ENCODE measurements around the gene ZIC2.

DNA sequence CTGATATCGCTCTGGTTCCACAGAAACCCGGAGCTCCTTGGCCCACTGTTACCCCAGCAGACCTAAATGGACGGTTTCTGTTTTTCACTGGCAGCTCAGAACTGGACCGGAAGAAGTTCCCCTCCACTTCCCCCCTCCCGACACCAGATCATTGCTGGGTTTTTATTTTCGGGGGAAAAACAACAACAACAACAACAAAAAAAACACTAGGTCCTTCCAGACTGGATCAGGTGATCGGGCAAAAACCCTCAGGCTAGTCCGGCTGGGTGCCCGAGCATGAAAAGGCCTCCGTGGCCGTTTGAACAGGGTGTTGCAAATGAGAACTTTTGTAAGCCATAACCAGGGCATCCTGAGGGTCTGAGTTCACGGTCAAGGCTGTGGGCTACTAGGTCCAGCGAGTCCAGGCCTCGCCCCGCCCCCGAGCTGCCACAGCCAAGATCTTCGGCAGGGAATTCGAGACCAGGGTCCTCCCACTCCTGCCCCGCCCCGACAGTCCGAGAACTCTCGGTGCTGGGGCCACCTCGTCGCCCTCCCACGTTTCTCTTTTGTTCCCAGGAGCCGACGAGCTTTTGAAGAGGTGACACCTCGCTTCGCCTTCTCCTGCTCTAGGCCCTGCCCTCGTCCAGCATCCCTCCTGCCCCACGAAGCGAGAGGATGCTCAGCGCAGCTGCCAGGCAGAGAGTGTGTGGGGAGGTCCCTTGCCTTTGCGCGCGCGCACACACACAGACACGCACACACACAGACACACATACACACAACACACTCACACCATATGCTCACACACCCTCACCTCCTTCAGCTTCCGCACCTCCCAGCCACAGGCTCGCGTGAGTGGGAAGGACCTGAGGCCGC lies 8.8 kb downstream of the ZIC2 start:
- TF ChIP-seq CTCF (IDR thresholded peaks at IDR 0.05), result no peak
- TF ChIP-seq POLR2AphosphoS5 (IDR thresholded peaks at IDR 0.05), result no peak
- no peak for TF ChIP-seq POLR2A (IDR thresholded peaks at IDR 0.05)
